ENCODE results near the gene TMC4.

GRCh38 chr19:54199401-54199800 lies 26.4 kb upstream of the TMC4 start:
- TF ChIP-seq CTCF (IDR thresholded peaks at IDR 0.05) = no peak
- TF ChIP-seq POLR2A (IDR thresholded peaks at IDR 0.05) = no peak

Measured in adrenal gland (tissue), 5 donors.